ENCODE measurements around the gene POLE.

POLE gene

DNA sequence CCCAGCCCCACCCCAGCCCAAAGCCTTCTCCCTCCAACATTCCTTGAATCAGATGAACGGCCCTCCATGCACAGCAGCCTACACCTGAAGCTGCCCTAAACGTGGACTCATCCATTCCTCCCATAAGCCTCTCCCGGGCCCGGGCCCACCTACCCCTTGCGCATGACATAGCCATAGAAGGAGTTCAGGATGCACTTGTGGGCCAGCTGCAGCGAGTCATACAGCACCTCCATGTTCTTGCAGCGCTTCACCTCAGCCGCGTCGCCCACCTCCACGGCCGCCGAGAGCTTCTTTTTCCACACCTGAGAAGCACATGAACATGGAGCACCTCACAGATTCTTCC lies 22.0 kb downstream of the POLE start:
- TF ChIP-seq ZFX (IDR thresholded peaks at IDR 0.05; ENCODE audit: borderline replicate concordance): no peak
- TF ChIP-seq, protein P1, sequence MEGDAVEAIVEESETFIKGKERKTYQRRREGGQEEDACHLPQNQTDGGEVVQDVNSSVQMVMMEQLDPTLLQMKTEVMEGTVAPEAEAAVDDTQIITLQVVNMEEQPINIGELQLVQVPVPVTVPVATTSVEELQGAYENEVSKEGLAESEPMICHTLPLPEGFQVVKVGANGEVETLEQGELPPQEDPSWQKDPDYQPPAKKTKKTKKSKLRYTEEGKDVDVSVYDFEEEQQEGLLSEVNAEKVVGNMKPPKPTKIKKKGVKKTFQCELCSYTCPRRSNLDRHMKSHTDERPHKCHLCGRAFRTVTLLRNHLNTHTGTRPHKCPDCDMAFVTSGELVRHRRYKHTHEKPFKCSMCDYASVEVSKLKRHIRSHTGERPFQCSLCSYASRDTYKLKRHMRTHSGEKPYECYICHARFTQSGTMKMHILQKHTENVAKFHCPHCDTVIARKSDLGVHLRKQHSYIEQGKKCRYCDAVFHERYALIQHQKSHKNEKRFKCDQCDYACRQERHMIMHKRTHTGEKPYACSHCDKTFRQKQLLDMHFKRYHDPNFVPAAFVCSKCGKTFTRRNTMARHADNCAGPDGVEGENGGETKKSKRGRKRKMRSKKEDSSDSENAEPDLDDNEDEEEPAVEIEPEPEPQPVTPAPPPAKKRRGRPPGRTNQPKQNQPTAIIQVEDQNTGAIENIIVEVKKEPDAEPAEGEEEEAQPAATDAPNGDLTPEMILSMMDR (IDR thresholded peaks at IDR 0.05): no peak
- H3K27ac ChIP-seq: no peak overlapping the region

GRCh38 chr12:132664206-132665148 lies 22.7 kb downstream of the POLE start:
- no peak overlapping the region for H3K27ac ChIP-seq
- TF ChIP-seq, protein P1 (IDR thresholded peaks at IDR 0.05): no peak
- TF ChIP-seq ZFX (IDR thresholded peaks at IDR 0.05; ENCODE audit: borderline replicate concordance): no peak

DNA sequence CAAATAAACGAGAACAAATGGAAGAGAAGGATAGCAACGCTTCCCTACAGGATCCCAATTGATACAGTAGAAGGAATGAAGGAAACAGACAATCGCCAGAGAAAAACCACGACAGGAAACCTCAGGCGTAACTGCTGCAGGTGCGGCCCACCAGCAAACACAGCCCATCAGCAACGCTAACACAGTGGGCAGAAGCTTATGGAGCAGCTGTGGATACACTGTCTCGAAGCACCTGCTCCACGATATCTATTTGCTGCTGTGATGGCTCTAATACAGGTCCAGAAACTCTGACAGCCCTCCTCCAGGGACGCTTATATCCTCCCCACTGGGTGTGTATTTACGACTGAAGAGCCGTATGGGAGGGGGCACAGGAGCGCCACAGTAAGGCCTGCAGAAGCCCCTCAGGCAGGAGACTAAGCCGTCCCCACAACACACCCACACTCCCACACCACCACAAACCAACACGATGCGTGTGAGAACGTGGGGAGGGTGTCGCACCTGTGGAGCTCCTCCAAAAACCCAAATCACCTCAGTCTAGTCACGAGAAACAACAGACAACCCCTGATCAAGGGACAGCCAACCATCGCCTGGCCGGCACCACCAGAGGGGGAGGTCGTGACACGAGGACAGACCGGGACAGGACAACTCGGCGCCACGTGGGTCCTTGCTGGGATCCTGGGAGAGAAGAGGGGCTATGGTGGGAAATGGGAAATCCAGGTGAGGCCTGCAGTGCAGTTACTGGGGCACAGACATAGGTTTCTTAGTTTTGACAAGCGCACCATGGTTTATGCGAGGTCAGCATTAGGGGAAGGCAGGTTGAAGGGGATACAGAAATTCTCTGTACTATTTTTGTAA lies 24.0 kb downstream of the POLE start:
- TF ChIP-seq, protein P1 (IDR thresholded peaks at IDR 0.05): no peak
- no peak for TF ChIP-seq ZFX (IDR thresholded peaks at IDR 0.05; ENCODE audit: borderline replicate concordance)
- no peak overlapping the region for H3K27ac ChIP-seq

DNA sequence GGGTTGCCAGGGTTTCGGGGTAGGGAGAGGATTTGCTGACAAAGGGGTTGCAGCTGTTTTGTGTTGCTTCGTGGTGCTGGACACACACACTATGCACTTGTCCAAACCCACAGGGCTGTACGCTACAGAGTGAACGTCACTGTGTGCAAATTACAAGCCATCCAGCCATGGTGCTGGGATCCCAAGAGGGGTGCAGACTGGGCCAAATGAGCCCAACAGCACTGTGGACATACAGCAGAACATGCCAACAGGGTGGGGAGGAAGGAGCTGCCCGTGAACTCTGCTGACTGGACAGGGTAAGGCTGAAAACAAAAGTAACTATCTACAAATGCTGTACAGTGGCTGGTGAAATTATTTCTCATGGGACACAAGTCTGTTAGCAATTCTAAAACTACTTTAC lies 25.2 kb downstream of the POLE start:
- H3K27ac ChIP-seq: no peak overlapping the region
- TF ChIP-seq, protein P1 (IDR thresholded peaks at IDR 0.05): no peak
- TF ChIP-seq ZFX (IDR thresholded peaks at IDR 0.05; ENCODE audit: borderline replicate concordance): no peak

DNA sequence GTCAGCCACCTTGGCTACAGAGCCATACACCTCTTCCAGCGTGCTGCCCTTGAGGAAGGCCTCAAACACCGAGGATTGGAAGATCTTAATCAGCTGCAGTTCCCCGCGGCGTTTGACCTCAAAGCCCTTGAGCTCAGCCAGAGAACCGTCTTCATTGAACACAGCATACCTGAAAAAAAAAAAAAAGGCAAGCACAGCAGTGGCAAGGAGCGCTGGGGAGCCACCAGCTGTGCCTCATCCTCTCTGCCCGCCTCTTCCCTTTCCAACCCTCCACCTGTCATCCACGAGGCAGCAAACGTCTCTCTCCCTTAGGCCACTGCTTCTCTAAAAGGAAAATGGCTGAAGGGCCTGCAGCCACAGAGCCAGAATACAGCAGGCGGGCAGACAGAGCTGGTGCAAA lies 26.1 kb downstream of the POLE start:
- no peak for TF ChIP-seq ZFX (IDR thresholded peaks at IDR 0.05; ENCODE audit: borderline replicate concordance)
- TF ChIP-seq, protein P1 (IDR thresholded peaks at IDR 0.05): no peak

GRCh38 chr12:132660052-132660451 lies 27.1 kb downstream of the POLE start:
- TF ChIP-seq, protein P1 (IDR thresholded peaks at IDR 0.05): no peak
- no peak for TF ChIP-seq ZFX (IDR thresholded peaks at IDR 0.05; ENCODE audit: borderline replicate concordance)
- no peak overlapping the region for H3K27ac ChIP-seq

More for the DNA sequence above, 26.1 kb downstream of the POLE start:
- H3K27ac ChIP-seq: no peak overlapping the region

Data from 22Rv1 (cell line).